ENCODE data around the gene FRYL.
"Not testable (repeated sequence)": the region's sequence is repeated elsewhere in the genome, so short reads cannot be mapped to it uniquely, and the experiment has no call there.

The FRYL gene

GRCh38 chr4:48698029-48698971 is 81.8 kb downstream of the FRYL start:
- Mint-ChIP-seq H3K27me3 (no peaks in the 10 kb centered on the region), H3K4me3 (no peak overlapping the region), H3K27ac (ENCODE audit: low read depth) (peak overlapping the region; percentile 71), H3K36me3 (ENCODE audit: insufficient read depth) (peaks cover 3% of the 10 kb centered on the region), H3K9me3 (no peaks in the 10 kb centered on the region), H3K4me1 (peaks cover 69% of the 10 kb centered on the region)
- DNase-seq (ENCODE audit: low spot score in 2 of 2) (no peak), ATAC-seq (replicated peaks; ENCODE audit: extremely low read depth, poor library complexity, severe bottlenecking) (no peak)

GRCh38 chr4:48697516-48697915 is 82.6 kb downstream of the FRYL start:
- DNase-seq (ENCODE audit: low spot score in 2 of 2); H3K27ac Mint-ChIP-seq (ENCODE audit: low read depth); H3K27me3 Mint-ChIP-seq; ATAC-seq (replicated peaks; ENCODE audit: extremely low read depth, poor library complexity, severe bottlenecking); H3K36me3 Mint-ChIP-seq (ENCODE audit: insufficient read depth); H3K4me3 Mint-ChIP-seq; H3K9me3 Mint-ChIP-seq: not testable (repeated sequence)
- H3K4me1 Mint-ChIP-seq, result peaks cover 69% of the 10 kb centered on the region

- Mint-ChIP-seq H3K4me1 (peaks cover 70% of the 10 kb centered on the region), H3K27me3 (no peaks in the 10 kb centered on the region), H3K27ac (ENCODE audit: low read depth) (no peak overlapping the region), H3K4me3 (no peak overlapping the region), H3K36me3 (ENCODE audit: insufficient read depth) (no peaks in the 10 kb centered on the region), H3K9me3 (no peaks in the 10 kb centered on the region)
- DNase-seq (ENCODE audit: low spot score in 2 of 2) (no peak), ATAC-seq (replicated peaks; ENCODE audit: extremely low read depth, poor library complexity, severe bottlenecking) (no peak)
Observed at GRCh38 chr4:48694824-48695223, 85.3 kb downstream of the FRYL start.

GRCh38 chr4:48693856-48694574 is 86.1 kb downstream of the FRYL start:
- no peaks in the 10 kb centered on the region for H3K9me3 Mint-ChIP-seq
- ATAC-seq (replicated peaks; ENCODE audit: extremely low read depth, poor library complexity, severe bottlenecking) (no peak), DNase-seq (ENCODE audit: low spot score in 2 of 2) (no peak)
- H3K4me1 Mint-ChIP-seq, result peaks cover 62% of the 10 kb centered on the region
- H3K36me3 Mint-ChIP-seq (ENCODE audit: insufficient read depth), result no peaks in the 10 kb centered on the region
- no peaks in the 10 kb centered on the region for H3K27me3 Mint-ChIP-seq
- no peak overlapping the region for H3K27ac Mint-ChIP-seq (ENCODE audit: low read depth)
- H3K4me3 Mint-ChIP-seq, result no peak overlapping the region

- no peak overlapping the region for H3K4me3 Mint-ChIP-seq
- no peaks in the 10 kb centered on the region for H3K9me3 Mint-ChIP-seq
- H3K36me3 Mint-ChIP-seq (ENCODE audit: insufficient read depth), result no peaks in the 10 kb centered on the region
- H3K27ac Mint-ChIP-seq (ENCODE audit: low read depth), result peak overlapping the region; percentile 18
- no peaks in the 10 kb centered on the region for H3K27me3 Mint-ChIP-seq
- DNase-seq (ENCODE audit: low spot score in 2 of 2) (no peak), ATAC-seq (replicated peaks; ENCODE audit: extremely low read depth, poor library complexity, severe bottlenecking) (no peak)
- H3K4me1 Mint-ChIP-seq, result peaks cover 51% of the 10 kb centered on the region
Observed at GRCh38 chr4:48692897-48693296, 87.2 kb downstream of the FRYL start.

- no peaks in the 10 kb centered on the region for H3K27me3 Mint-ChIP-seq
- no peak overlapping the region for H3K4me3 Mint-ChIP-seq
- DNase-seq (ENCODE audit: low spot score in 2 of 2), result no peak
- ATAC-seq (replicated peaks; ENCODE audit: extremely low read depth, poor library complexity, severe bottlenecking), result no peak
- H3K4me1 Mint-ChIP-seq, result peaks cover 47% of the 10 kb centered on the region
- H3K9me3 Mint-ChIP-seq, result no peaks in the 10 kb centered on the region
- no peaks in the 10 kb centered on the region for H3K36me3 Mint-ChIP-seq (ENCODE audit: insufficient read depth)
- H3K27ac Mint-ChIP-seq (ENCODE audit: low read depth), result no peak overlapping the region
Observed at GRCh38 chr4:48692044-48692443, 88.0 kb downstream of the FRYL start.

- no peak overlapping the region for H3K27ac Mint-ChIP-seq (ENCODE audit: low read depth)
- no peak for ATAC-seq (replicated peaks; ENCODE audit: extremely low read depth, poor library complexity, severe bottlenecking)
Observed at GRCh38 chr4:48688953-48689352, 91.1 kb downstream of the FRYL start.

GRCh38 chr4:48687313-48688051 is 92.6 kb downstream of the FRYL start:
- Mint-ChIP-seq H3K4me3 (no peak overlapping the region), H3K27me3 (no peaks in the 10 kb centered on the region), H3K4me1 (peaks cover 43% of the 10 kb centered on the region), H3K36me3 (ENCODE audit: insufficient read depth) (peaks cover 3% of the 10 kb centered on the region), H3K9me3 (no peaks in the 10 kb centered on the region), H3K27ac (ENCODE audit: low read depth) (no peak overlapping the region)
- no peak for DNase-seq (ENCODE audit: low spot score in 2 of 2)
- no peak for ATAC-seq (replicated peaks; ENCODE audit: extremely low read depth, poor library complexity, severe bottlenecking)

More at GRCh38 chr4:48688953-48689352, 91.1 kb downstream of the FRYL start:
- Mint-ChIP-seq H3K9me3 (no peaks in the 10 kb centered on the region), H3K27me3 (no peaks in the 10 kb centered on the region), H3K36me3 (ENCODE audit: insufficient read depth) (no peaks in the 10 kb centered on the region), H3K4me3 (no peak overlapping the region), H3K4me1 (peaks cover 41% of the 10 kb centered on the region)
- DNase-seq (ENCODE audit: low spot score in 2 of 2), result no peak

- no peak for DNase-seq (ENCODE audit: low spot score in 2 of 2)
- peaks cover 6% of the 10 kb centered on the region for H3K36me3 Mint-ChIP-seq (ENCODE audit: insufficient read depth)
Observed at GRCh38 chr4:48686369-48686768, 93.7 kb downstream of the FRYL start.

GRCh38 chr4:48683784-48684666 is 96.1 kb downstream of the FRYL start:
- ATAC-seq (replicated peaks; ENCODE audit: extremely low read depth, poor library complexity, severe bottlenecking) (no peak), DNase-seq (ENCODE audit: low spot score in 2 of 2) (no peak)
- Mint-ChIP-seq H3K4me1 (peaks cover 49% of the 10 kb centered on the region), H3K27me3 (no peaks in the 10 kb centered on the region), H3K27ac (ENCODE audit: low read depth) (peak overlapping the region; percentile 33), H3K4me3 (no peak overlapping the region), H3K9me3 (no peaks in the 10 kb centered on the region), H3K36me3 (ENCODE audit: insufficient read depth) (peaks cover 6% of the 10 kb centered on the region)

More at GRCh38 chr4:48686369-48686768, 93.7 kb downstream of the FRYL start:
- Mint-ChIP-seq H3K4me1 (peaks cover 49% of the 10 kb centered on the region), H3K27ac (ENCODE audit: low read depth) (no peak overlapping the region), H3K27me3 (no peaks in the 10 kb centered on the region), H3K4me3 (no peak overlapping the region), H3K9me3 (no peaks in the 10 kb centered on the region)
- no peak for ATAC-seq (replicated peaks; ENCODE audit: extremely low read depth, poor library complexity, severe bottlenecking)

GRCh38 chr4:48682870-48683269 is 97.2 kb downstream of the FRYL start:
- not testable (repeated sequence) for H3K9me3 Mint-ChIP-seq; H3K27me3 Mint-ChIP-seq; ATAC-seq (replicated peaks; ENCODE audit: extremely low read depth, poor library complexity, severe bottlenecking); DNase-seq (ENCODE audit: low spot score in 2 of 2); H3K4me3 Mint-ChIP-seq; H3K36me3 Mint-ChIP-seq (ENCODE audit: insufficient read depth)
- Mint-ChIP-seq H3K27ac (ENCODE audit: low read depth) (peak overlapping the region; percentile 55), H3K4me1 (peaks cover 49% of the 10 kb centered on the region)

GRCh38 chr4:48681856-48682255 is 98.2 kb downstream of the FRYL start:
- DNase-seq (ENCODE audit: low spot score in 2 of 2) (no peak), ATAC-seq (replicated peaks; ENCODE audit: extremely low read depth, poor library complexity, severe bottlenecking) (peak; percentile 36)
- Mint-ChIP-seq H3K27ac (ENCODE audit: low read depth) (peak overlapping the region; percentile 49), H3K36me3 (ENCODE audit: insufficient read depth) (peaks cover 6% of the 10 kb centered on the region), H3K4me1 (peaks cover 46% of the 10 kb centered on the region), H3K4me3 (no peak overlapping the region), H3K9me3 (no peaks in the 10 kb centered on the region), H3K27me3 (no peaks in the 10 kb centered on the region)
